ENCODE data around the gene PCDH9.

Gene PCDH9

GRCh38 chr13:66574606-66575005 lies 655.5 kb downstream of the PCDH9 start:
- no peak for TF ChIP-seq GABPA (IDR thresholded peaks at IDR 0.05; ENCODE audit: low read depth)
- TF ChIP-seq CTCF (IDR thresholded peaks at IDR 0.05; ENCODE audit: insufficient read depth, low read length), result no peak
- TF ChIP-seq POLR2AphosphoS5 (IDR thresholded peaks at IDR 0.05; ENCODE audit: low read depth), result no peak
- TF ChIP-seq REST (IDR thresholded peaks at IDR 0.05; ENCODE audit: insufficient replicate concordance, low read depth), result no peak
- no peak for TF ChIP-seq SPI1 (IDR thresholded peaks at IDR 0.05; ENCODE audit: borderline replicate concordance, low read depth)
- DNase-seq (ENCODE audit: low read depth in 1 of 2, low spot score in 1 of 2), result no peak
- no peak overlapping the region for H3K27ac ChIP-seq (replicated peaks)
- H3K4me3 ChIP-seq (replicated peaks; ENCODE audit: insufficient read depth, low read length), result no peak overlapping the region
- no peaks in the 10 kb centered on the region for H3K27me3 ChIP-seq (ENCODE audit: insufficient read depth, poor library complexity, severe bottlenecking)

GRCh38 chr13:66567899-66568612 lies 662.1 kb downstream of the PCDH9 start:
- TF ChIP-seq REST (IDR thresholded peaks at IDR 0.05; ENCODE audit: insufficient replicate concordance, low read depth) (no peak), GABPA (IDR thresholded peaks at IDR 0.05; ENCODE audit: low read depth) (no peak), POLR2AphosphoS5 (IDR thresholded peaks at IDR 0.05; ENCODE audit: low read depth) (no peak), SPI1 (IDR thresholded peaks at IDR 0.05; ENCODE audit: borderline replicate concordance, low read depth) (no peak), CTCF (IDR thresholded peaks at IDR 0.05; ENCODE audit: insufficient read depth, low read length) (no peak)
- Histone ChIP-seq H3K27me3 (ENCODE audit: insufficient read depth, poor library complexity, severe bottlenecking) (no peaks in the 10 kb centered on the region), H3K4me3 (replicated peaks; ENCODE audit: insufficient read depth, low read length) (no peak overlapping the region), H3K27ac (replicated peaks) (no peak overlapping the region)
- no peak for DNase-seq (ENCODE audit: low read depth in 1 of 2, low spot score in 1 of 2)

GRCh38 chr13:66565279-66565678 lies 664.9 kb downstream of the PCDH9 start:
- H3K4me3 ChIP-seq (replicated peaks; ENCODE audit: insufficient read depth, low read length), result no peak overlapping the region
- no peak overlapping the region for H3K27ac ChIP-seq (replicated peaks)
- TF ChIP-seq REST (IDR thresholded peaks at IDR 0.05; ENCODE audit: insufficient replicate concordance, low read depth) (no peak), GABPA (IDR thresholded peaks at IDR 0.05; ENCODE audit: low read depth) (no peak), SPI1 (IDR thresholded peaks at IDR 0.05; ENCODE audit: borderline replicate concordance, low read depth) (no peak), POLR2AphosphoS5 (IDR thresholded peaks at IDR 0.05; ENCODE audit: low read depth) (no peak), CTCF (IDR thresholded peaks at IDR 0.05; ENCODE audit: insufficient read depth, low read length) (no peak)
- DNase-seq (ENCODE audit: low read depth in 1 of 2, low spot score in 1 of 2), result no peak
- no peaks in the 10 kb centered on the region for H3K27me3 ChIP-seq (ENCODE audit: insufficient read depth, poor library complexity, severe bottlenecking)
